ENCODE data around the gene D2HGDH. TPM values are rescaled to one million over a fixed set of nuclear protein-coding genes. Genes with fewer than 3 reads are reported as not detected.

Gene D2HGDH
- total and polyA plus RNA-seq, 2 of the 13 experiments (the other 11 are each of a cell fraction or from before 2014, with no cell fraction given): 19.2 to 20.3 TPM

DNA sequence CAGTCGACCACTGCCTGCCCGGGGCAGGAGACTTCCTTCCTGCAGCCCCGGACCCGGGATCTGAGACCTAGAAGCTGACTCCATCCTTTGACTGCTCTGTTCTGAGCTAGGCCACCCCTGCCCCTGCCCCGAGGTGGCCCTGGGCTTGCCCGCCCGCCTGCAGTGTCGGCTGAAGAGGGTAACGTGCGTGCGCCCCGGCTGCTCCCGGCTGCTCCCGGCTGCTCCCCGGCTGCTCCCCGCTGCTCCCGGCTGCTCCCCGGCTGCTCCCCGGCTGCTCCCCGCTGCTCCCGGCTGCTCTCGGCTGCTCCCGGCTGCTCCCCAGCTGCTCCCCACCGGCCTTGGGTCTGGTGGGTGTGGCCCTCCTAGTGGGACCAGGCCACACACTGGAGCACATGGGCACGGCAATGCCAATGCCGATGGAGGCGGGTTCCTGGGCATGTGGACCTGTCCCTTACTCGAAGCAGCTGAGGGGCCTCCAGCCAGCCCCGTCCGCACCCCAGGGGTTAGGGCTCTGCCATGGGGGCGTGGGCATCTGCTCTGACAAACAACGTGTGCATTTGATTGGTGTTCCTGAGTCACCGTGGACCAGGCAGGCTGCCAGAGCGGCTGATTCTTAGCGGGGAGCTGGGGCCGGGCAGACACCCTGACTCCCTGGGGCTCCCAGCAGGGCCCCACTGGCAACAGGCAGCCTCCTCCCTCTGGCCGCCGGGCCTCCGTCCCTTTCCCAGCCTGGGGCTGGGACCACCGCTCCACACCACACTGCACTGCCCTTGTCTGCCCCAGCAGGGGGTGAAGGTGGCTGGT, 40.2 kb downstream of the D2HGDH start (continued):
- TF ChIP-seq, protein P1, sequence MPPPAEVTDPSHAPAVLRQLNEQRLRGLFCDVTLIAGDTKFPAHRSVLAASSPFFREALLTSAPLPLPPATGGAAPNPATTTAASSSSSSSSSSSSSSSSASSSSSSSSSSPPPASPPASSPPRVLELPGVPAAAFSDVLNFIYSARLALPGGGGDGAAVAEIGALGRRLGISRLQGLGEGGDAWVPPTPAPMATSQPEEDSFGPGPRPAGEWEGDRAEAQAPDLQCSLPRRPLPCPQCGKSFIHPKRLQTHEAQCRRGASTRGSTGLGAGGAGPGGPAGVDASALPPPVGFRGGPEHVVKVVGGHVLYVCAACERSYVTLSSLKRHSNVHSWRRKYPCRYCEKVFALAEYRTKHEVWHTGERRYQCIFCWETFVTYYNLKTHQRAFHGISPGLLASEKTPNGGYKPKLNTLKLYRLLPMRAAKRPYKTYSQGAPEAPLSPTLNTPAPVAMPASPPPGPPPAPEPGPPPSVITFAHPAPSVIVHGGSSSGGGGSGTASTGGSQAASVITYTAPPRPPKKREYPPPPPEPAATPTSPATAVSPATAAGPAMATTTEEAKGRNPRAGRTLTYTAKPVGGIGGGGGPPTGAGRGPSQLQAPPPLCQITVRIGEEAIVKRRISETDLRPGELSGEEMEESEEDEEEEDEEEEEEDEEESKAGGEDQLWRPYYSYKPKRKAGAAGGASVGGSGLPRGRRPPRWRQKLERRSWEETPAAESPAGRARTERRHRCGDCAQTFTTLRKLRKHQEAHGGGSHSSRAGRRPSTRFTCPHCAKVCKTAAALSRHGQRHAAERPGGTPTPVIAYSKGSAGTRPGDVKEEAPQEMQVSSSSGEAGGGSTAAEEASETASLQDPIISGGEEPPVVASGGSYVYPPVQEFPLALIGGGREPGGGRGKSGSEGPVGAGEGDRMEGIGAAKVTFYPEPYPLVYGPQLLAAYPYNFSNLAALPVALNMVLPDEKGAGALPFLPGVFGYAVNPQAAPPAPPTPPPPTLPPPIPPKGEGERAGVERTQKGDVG (CRISPR knock-in tag; IDR thresholded peaks at IDR 0.05; ENCODE audit: borderline replicate concordance): no peak; the same call in 1 of the 2 replicates
- TF ChIP-seq, protein P2, sequence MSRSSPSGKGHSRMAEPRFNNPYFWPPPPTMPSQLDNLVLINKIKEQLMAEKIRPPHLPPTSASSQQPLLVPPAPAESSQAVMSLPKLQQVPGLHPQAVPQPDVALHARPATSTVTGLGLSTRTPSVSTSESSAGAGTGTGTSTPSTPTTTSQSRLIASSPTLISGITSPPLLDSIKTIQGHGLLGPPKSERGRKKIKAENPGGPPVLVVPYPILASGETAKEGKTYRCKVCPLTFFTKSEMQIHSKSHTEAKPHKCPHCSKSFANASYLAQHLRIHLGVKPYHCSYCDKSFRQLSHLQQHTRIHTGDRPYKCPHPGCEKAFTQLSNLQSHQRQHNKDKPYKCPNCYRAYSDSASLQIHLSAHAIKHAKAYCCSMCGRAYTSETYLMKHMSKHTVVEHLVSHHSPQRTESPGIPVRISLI (CRISPR knock-in tag; IDR thresholded peaks at IDR 0.05; ENCODE audit: borderline replicate concordance): no peak
- TF ChIP-seq ZNF687 (CRISPR knock-in tag; IDR thresholded peaks at IDR 0.05) (peak; percentile 84), BRCA1 (CRISPR knock-in tag; IDR thresholded peaks at IDR 0.05) (peak; percentile 72; the same call in 1 of the 2 replicates), ZNF331 (CRISPR knock-in tag; IDR thresholded peaks at IDR 0.05) (peak; percentile 30; the same call in 1 of the 2 replicates), CREBL2 (CRISPR knock-in tag; IDR thresholded peaks at IDR 0.05; ENCODE audit: borderline replicate concordance) (0 out of 2 replicates have a peak, but pooled peaks have one; percentile 25), GLMP (CRISPR knock-in tag; IDR thresholded peaks at IDR 0.05; ENCODE audit: borderline replicate concordance) (no peak), ZNF619 (CRISPR knock-in tag; IDR thresholded peaks at IDR 0.05) (0 out of 2 replicates have a peak, but pooled peaks have one; percentile 5), ZNF326 (CRISPR knock-in tag; IDR thresholded peaks at IDR 0.05; ENCODE audit: borderline replicate concordance) (no peak), ZNF773 (CRISPR knock-in tag; IDR thresholded peaks at IDR 0.05; ENCODE audit: borderline replicate concordance) (no peak), NFKBIZ (CRISPR knock-in tag; IDR thresholded peaks at IDR 0.05) (no peak), SUZ12 (IDR thresholded peaks at IDR 0.05; ENCODE audit: low read depth, low read length) (no peak), ZNF264 (CRISPR knock-in tag; IDR thresholded peaks at IDR 0.05) (0 out of 2 replicates have a peak, but pooled peaks have one; percentile 50), PAWR (CRISPR knock-in tag; IDR thresholded peaks at IDR 0.05; ENCODE audit: borderline replicate concordance) (0 out of 2 replicates have a peak, but pooled peaks have one; percentile 89), NRL (CRISPR knock-in tag; IDR thresholded peaks at IDR 0.05; ENCODE audit: borderline replicate concordance) (peak; percentile 77)

Data from HepG2 (cell line).